Lung (tissue), 16 donors: ENCODE results near the gene PTPN22. TPM values are rescaled to one million over a fixed set of nuclear protein-coding genes. Genes with fewer than 3 reads are reported as not detected.

Source experiments
- ATAC-seq: fragments of 200-7000 bp; cut with Tn5 transposase; one replicate; pipeline ENCODE4 v1.9.1; 2020; ENCODE audit warnings: moderate number of reproducible peaks; ENCODE audit not compliant: insufficient read depth, low FRiP score
- DNase-seq, 3 donors: peaks; one replicate each; pipeline ENCODE4 v3.0.0-alpha.2; 2013 to 2017
- H3K27ac ChIP-seq, 2 donors: one replicate each; pipeline ENCODE4 v1.5.1; 2013; ENCODE audit warnings: mild to moderate bottlenecking in 2 of 2, moderate library complexity in 2 of 2, control low read depth in 1 of 2, inconsistent platforms in 1 of 2, low read depth in 1 of 2, low read length in 1 of 2
- H3K27me3 ChIP-seq, 3 donors: one replicate each; pipeline ENCODE4 v1.5.1; 2013; ENCODE audit warnings: low read length in 2 of 3; ENCODE audit not compliant: control insufficient read depth in 3 of 3, insufficient read depth in 3 of 3
- H3K36me3 ChIP-seq, 4 donors: one replicate each; pipeline ENCODE4 v1.5.1; 2013; ENCODE audit warnings: low read length in 4 of 4, mild to moderate bottlenecking in 1 of 4, moderate library complexity in 1 of 4; ENCODE audit not compliant: control insufficient read depth in 4 of 4, insufficient read depth in 4 of 4
- H3K4me1 ChIP-seq, 5 donors: one replicate each; pipeline ENCODE4 v1.5.1; 2013; ENCODE audit warnings: low read length in 5 of 5, mild to moderate bottlenecking in 2 of 5, moderate library complexity in 1 of 5; ENCODE audit not compliant: control insufficient read depth in 5 of 5, insufficient read depth in 5 of 5
- H3K4me3 ChIP-seq: one replicate; pipeline ENCODE4 v1.5.1; 2013; ENCODE audit warnings: mild to moderate bottlenecking, control low read depth, moderate library complexity
- H3K9ac ChIP-seq, 2 donors: one replicate each; pipeline ENCODE4 v1.5.1; 2013; ENCODE audit warnings: low read length in 2 of 2, control low read depth in 1 of 2; ENCODE audit not compliant: insufficient read depth in 1 of 2
- H3K9me3 ChIP-seq, 4 donors: one replicate each; pipeline ENCODE4 v1.5.1; 2013; ENCODE audit warnings: low read length in 3 of 4, mild to moderate bottlenecking in 1 of 4, moderate library complexity in 1 of 4; ENCODE audit not compliant: control insufficient read depth in 4 of 4, insufficient read depth in 3 of 4
- WGBS, 2 donors: extraction: QIAGEN DNeasy Blood & Tissue Kit; methylation state at CpG; one replicate each; pipeline ENCODE4 v1.1.7; 2013; 5-methylcytosine and 5-hydroxymethylcytosine counted together
- long read RNA-seq, 5 donors: transcript quantifications; one replicate each; lab custom pipeline, GENCODE V29; 2026
- polyA plus RNA-seq, 2 donors: library from polyadenylated mRNA; stranded (reverse); fragments of 200-250 nt; gene quantifications; one replicate each; pipeline ENCODE4 v1.2.1, GENCODE V29; 2013
- total RNA-seq, 2 donors: library from RNA; depleted of rRNA in 1 of 2; stranded (reverse); fragments of >200 nt in 1 of 2; gene quantifications; one replicate each; pipeline ENCODE4 v1.2.1, GENCODE V29; 2014 to 2021
- TF ChIP-seq, protein P1 (sequence below): IDR thresholded peaks from 2 replicates; pipeline ENCODE4 v1.5.1; 2012; ENCODE audit warnings: mild to moderate bottlenecking; ENCODE audit errors: control extremely low read depth, extremely low read depth
- donor health status: control.
- donor health status: control.
- donor health status: Bipolar disorder and iron deficiency.
- donor health status: healthy.
- donor health status: DM: yes; HTN: yes; CAD: no.

The PTPN22 gene
- 1 to 10 TPM; 6.9 to 7.0 TPM for total RNA-seq
- 1 to 10 TPM; 4.2 to 5.3 TPM for polyA plus RNA-seq
- long read RNA-seq, donor 1: 0 reads
- long read RNA-seq, donor 2: 0 reads
- long read RNA-seq, donor 3: 0 reads
- long read RNA-seq, donor 4: 0 reads
- long read RNA-seq, donor 5: 0 reads

- H3K9ac ChIP-seq: no peak within 1 kb of the TSS
- no peaks in the 10 kb centered on the region for H3K36me3 ChIP-seq
- TF ChIP-seq, protein P1, sequence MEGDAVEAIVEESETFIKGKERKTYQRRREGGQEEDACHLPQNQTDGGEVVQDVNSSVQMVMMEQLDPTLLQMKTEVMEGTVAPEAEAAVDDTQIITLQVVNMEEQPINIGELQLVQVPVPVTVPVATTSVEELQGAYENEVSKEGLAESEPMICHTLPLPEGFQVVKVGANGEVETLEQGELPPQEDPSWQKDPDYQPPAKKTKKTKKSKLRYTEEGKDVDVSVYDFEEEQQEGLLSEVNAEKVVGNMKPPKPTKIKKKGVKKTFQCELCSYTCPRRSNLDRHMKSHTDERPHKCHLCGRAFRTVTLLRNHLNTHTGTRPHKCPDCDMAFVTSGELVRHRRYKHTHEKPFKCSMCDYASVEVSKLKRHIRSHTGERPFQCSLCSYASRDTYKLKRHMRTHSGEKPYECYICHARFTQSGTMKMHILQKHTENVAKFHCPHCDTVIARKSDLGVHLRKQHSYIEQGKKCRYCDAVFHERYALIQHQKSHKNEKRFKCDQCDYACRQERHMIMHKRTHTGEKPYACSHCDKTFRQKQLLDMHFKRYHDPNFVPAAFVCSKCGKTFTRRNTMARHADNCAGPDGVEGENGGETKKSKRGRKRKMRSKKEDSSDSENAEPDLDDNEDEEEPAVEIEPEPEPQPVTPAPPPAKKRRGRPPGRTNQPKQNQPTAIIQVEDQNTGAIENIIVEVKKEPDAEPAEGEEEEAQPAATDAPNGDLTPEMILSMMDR: no peak
- ATAC-seq (peak; percentile 87), DNase-seq (peak; percentile 2 to 12 (median 9))
- H3K27me3 ChIP-seq: no peaks in the 10 kb centered on the region
- no peak within 1 kb of the TSS for H3K4me3 ChIP-seq
- H3K4me1 ChIP-seq: no peaks in the 10 kb centered on the region
- no peaks in the 10 kb centered on the region for H3K9me3 ChIP-seq
- WGBS, 2 donors: 23 to 62% methylated on average over 4 of the region's 4 CpGs
- peak within 1 kb of the TSS; percentile 66 to 69 for H3K27ac ChIP-seq
These were observed at the start of gene PTPN22 for GRCh38 chr1:113871597-113872113. PTPN22 (minus strand) TSS chr1:113871712.

- Histone ChIP-seq H3K4me3 (no peak overlapping the region), H3K9ac (no peak overlapping the region), H3K36me3 (no peaks in the 10 kb centered on the region), H3K27me3 (no peaks in the 10 kb centered on the region), H3K27ac (no peak overlapping the region), H3K9me3 (no peaks in the 10 kb centered on the region), H3K4me1 (peaks cover 0 to 2% (median 0%) of the 10 kb centered on the region in 5 donors)
- ATAC-seq (no peak), DNase-seq (no peak)
- TF ChIP-seq, protein P1: no peak
These were observed 46.7 kb upstream of the PTPN22 start for GRCh38 chr1:113918243-113918642.

- Histone ChIP-seq H3K4me3 (no peak overlapping the region), H3K9me3 (no peaks in the 10 kb centered on the region), H3K36me3 (no peaks in the 10 kb centered on the region), H3K4me1 (peaks cover 0 to 9% (median 0%) of the 10 kb centered on the region in 5 donors), H3K27ac (no peak overlapping the region), H3K27me3 (no peaks in the 10 kb centered on the region), H3K9ac (no peak overlapping the region)
- no peak for DNase-seq
- TF ChIP-seq, protein P1: no peak
- ATAC-seq: no peak
- 88 to 100% methylated on average over 2 of the region's 2 CpGs for WGBS, 2 donors
These were observed 46.0 kb upstream of the PTPN22 start for GRCh38 chr1:113917400-113918082.
